ENCODE measurements around the gene IGFALS. TPM values are rescaled to one million over a fixed set of nuclear protein-coding genes. Genes with fewer than 3 reads are reported as not detected.

Gene IGFALS
- total RNA-seq, 4 donors from 2014 or later: 0.35 TPM; not detected in 3

GRCh38 chr16:1745900-1746692 lies 47.4 kb downstream of the IGFALS start:
- H3K9me3 ChIP-seq: no peaks in the 10 kb centered on the region
- peaks cover 0 to 80% (median 0%) of the 10 kb centered on the region in 3 donors for H3K36me3 ChIP-seq
- H3K27ac ChIP-seq: no peak overlapping the region
- no peak for DNase-seq
- no peaks in the 10 kb centered on the region for H3K4me1 ChIP-seq
- no peak for TF ChIP-seq CTCF (IDR thresholded peaks at IDR 0.05)
- no peak for TF ChIP-seq POLR2A (IDR thresholded peaks at IDR 0.05)
- H3K4me3 ChIP-seq: no peak overlapping the region
- H3K27me3 ChIP-seq: no peaks in the 10 kb centered on the region

GRCh38 chr16:1745181-1745899 lies 48.2 kb downstream of the IGFALS start:
- TF ChIP-seq CTCF (IDR thresholded peaks at IDR 0.05) (no peak), POLR2A (IDR thresholded peaks at IDR 0.05) (no peak)
- Histone ChIP-seq H3K36me3 (peaks cover 0 to 78% (median 0%) of the 10 kb centered on the region in 3 donors), H3K4me3 (no peak overlapping the region), H3K27me3 (no peaks in the 10 kb centered on the region), H3K4me1 (no peaks in the 10 kb centered on the region), H3K27ac (no peak overlapping the region), H3K9me3 (no peaks in the 10 kb centered on the region)
- no peak for DNase-seq

DNA sequence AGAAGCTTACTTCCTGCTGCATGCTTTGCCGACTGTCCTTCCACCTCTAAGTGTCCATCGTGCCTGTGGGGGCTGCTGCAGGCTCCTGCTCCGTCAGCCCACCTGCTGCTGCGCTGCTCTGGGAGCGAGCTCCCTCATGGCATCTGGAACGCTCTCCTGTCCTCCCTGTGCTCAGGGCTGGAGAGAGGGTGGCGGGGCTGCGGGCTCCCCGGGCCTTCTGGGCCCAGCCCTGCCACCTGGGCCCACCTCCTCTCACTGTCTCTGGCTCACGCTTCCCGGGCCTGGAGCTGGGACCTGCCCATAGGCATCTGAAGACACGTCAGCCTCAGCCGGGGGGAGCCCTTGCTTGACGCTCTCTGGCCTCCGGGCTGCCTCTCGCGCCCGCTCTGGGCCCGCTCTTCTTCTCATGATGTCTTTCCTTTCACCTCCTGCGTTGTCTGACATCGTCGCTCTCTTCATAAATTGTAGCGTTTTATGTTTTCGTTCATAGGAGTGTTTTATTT lies 49.1 kb downstream of the IGFALS start:
- H3K36me3 ChIP-seq: peaks cover 0 to 70% (median 0%) of the 10 kb centered on the region in 3 donors
- no peaks in the 10 kb centered on the region for H3K9me3 ChIP-seq
- no peaks in the 10 kb centered on the region for H3K27me3 ChIP-seq
- H3K4me1 ChIP-seq: no peaks in the 10 kb centered on the region
- DNase-seq: no peak
- H3K27ac ChIP-seq: no peak overlapping the region
- H3K4me3 ChIP-seq: no peak overlapping the region
- no peak for TF ChIP-seq POLR2A (IDR thresholded peaks at IDR 0.05)
- no peak for TF ChIP-seq CTCF (IDR thresholded peaks at IDR 0.05)

DNA sequence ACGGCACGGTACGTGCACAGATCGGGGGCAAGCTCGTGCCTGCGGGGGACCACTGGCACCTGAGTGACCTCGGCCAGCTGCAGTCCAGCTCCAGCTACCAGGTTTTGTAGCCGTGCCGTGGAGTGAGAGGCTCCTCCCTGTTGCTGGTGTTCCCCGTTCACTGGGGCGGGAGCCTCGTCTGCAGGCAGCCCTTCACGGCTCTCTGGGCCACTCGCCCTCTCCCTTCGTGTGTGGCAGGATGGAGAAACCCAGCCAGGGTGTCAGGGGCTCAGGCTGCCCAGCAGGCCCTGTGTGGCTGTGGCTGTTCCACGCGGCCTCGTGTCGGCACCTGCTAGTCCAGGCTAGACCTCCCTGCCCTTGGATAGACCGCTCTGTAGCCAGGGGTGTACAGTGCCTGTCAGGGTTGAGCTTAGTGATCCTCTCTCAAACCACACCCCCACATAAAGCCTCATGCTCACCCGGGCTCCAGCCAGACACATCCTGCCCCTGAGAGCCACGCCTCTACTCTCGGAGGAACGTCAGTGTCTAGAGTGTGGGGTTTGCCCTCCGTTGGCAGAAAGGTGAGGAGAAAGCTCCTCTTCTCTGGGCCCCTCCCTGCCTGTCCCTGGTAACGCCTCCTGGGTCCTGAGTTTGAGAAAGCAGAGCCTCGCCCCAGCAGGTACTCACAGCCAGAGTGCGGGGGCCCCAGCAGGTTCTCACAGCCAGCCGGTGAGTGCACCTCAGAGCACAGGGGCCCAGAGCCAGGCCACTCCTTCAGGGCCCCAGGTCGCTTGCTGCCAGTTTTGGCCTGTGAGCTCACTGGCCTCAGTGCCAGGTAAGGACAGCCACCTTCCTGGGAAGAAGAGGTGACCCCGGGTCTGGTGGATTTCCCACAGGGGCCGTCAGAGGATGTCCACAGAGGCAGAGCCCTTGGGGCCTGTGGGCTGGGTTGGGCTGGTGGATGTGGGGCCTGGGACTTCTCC lies 49.8 kb downstream of the IGFALS start:
- no peak for DNase-seq
- H3K9me3 ChIP-seq: no peaks in the 10 kb centered on the region
- TF ChIP-seq CTCF (IDR thresholded peaks at IDR 0.05) (no peak), POLR2A (IDR thresholded peaks at IDR 0.05) (no peak)
- no peaks in the 10 kb centered on the region for H3K4me1 ChIP-seq
- H3K4me3 ChIP-seq: no peak overlapping the region
- H3K27ac ChIP-seq: no peak overlapping the region
- peaks cover 0 to 62% (median 0%) of the 10 kb centered on the region in 3 donors for H3K36me3 ChIP-seq
- no peaks in the 10 kb centered on the region for H3K27me3 ChIP-seq

DNA sequence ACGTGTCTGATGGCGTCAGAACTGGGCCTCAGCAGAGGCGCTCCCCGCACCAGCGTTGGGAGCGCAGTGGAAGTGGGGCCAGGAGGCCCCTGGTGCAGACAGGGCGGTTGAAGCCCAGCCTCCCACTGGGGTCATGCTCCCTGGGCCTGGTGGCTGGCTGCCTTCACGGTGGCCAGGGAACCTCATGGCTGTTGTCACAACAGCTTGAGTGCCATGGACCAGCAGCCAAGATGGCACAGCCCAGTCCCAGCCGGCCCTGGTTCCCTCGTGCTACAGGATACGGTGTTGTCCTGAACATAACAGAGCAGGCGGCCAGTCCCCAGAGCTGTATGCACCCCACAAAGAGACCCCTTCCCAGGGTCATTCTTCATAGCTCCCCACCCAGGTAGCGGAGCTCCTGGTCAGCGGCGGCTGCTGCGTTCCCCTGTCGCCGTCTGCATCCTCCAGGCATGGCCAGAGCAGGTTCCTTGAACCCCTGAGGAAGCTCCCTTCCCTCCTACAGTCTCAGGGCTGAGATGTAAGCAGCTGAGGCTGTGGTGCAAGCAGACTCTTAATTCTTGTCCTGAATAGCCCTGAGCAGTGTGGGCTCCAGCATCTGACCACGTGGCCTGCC lies 51.8 kb downstream of the IGFALS start:
- H3K36me3 ChIP-seq: peaks cover 0 to 42% (median 0%) of the 10 kb centered on the region in 3 donors
- no peaks in the 10 kb centered on the region for H3K4me1 ChIP-seq
- H3K9me3 ChIP-seq: no peaks in the 10 kb centered on the region
- no peaks in the 10 kb centered on the region for H3K27me3 ChIP-seq
- DNase-seq: no peak
- no peak overlapping the region for H3K27ac ChIP-seq
- no peak overlapping the region for H3K4me3 ChIP-seq
- no peak for TF ChIP-seq CTCF (IDR thresholded peaks at IDR 0.05)
- TF ChIP-seq POLR2A (IDR thresholded peaks at IDR 0.05): no peak

Measured in Peyer's patch (tissue), 4 donors.